Neuronal stem cell (in vitro differentiated cells): ENCODE measurements around the gene TNFRSF12A. TPM values are rescaled to one million over a fixed set of nuclear protein-coding genes. Genes with fewer than 3 reads are reported as not detected.
A peak's percentile ranks its signal among the peaks of the same experiment; 100 is the strongest.
"Not testable (repeated sequence)": the region's sequence is repeated elsewhere in the genome, so short reads cannot be mapped to it uniquely, and the experiment has no call there.

Experiments used
- DNase-seq: peaks from one replicate; pipeline ENCODE4 v3.0.0-alpha.2; 2013; ENCODE audit warnings: low spot score
- H2AFZ ChIP-seq: one replicate; pipeline ENCODE4 v1.6.1; 2013; ENCODE audit warnings: mild to moderate bottlenecking, low read length, inconsistent platforms
- H2AK5ac ChIP-seq: 2 replicates; pipeline ENCODE4 v1.6.1; 2013; ENCODE audit warnings: low read depth, mild to moderate bottlenecking, inconsistent platforms, low read length, moderate library complexity, mixed read lengths
- H2BK120ac ChIP-seq: 2 replicates; pipeline ENCODE4 v1.6.1; 2013; ENCODE audit warnings: low read depth, mild to moderate bottlenecking, inconsistent platforms, low read length, moderate library complexity, mixed read lengths
- H2BK12ac ChIP-seq: one replicate; pipeline ENCODE4 v1.6.1; 2013; ENCODE audit warnings: low read length, inconsistent platforms
- H2BK15ac ChIP-seq: 2 replicates; pipeline ENCODE4 v1.6.1; 2013; ENCODE audit warnings: mild to moderate bottlenecking, low read length, inconsistent platforms, mixed read lengths
- H2BK5ac ChIP-seq: one replicate; pipeline ENCODE4 v1.6.1; 2013; ENCODE audit warnings: inconsistent platforms, mild to moderate bottlenecking, low read length, moderate library complexity
- H3K14ac ChIP-seq: one replicate; pipeline ENCODE4 v1.6.1; 2013; ENCODE audit warnings: low read length, inconsistent platforms
- H3K18ac ChIP-seq: 2 replicates; pipeline ENCODE4 v1.6.1; 2013; ENCODE audit warnings: low read length, inconsistent platforms
- H3K23ac ChIP-seq: 2 replicates; pipeline ENCODE4 v1.6.1; 2013; ENCODE audit warnings: low read depth, mild to moderate bottlenecking, mixed read lengths, low read length, inconsistent platforms; ENCODE audit not compliant: poor library complexity
- H3K27ac ChIP-seq: replicated peaks from 3 replicates; pipeline ENCODE4 v1.5.1; 2013; ENCODE audit warnings: low read length, inconsistent platforms
- H3K27me3 ChIP-seq, 3 experiments: 2 replicates each; pipeline ENCODE4 v1.6.1; 2013; ENCODE audit warnings: low read length in 3 of 3, mild to moderate bottlenecking in 2 of 3, inconsistent platforms in 1 of 3, low read depth in 1 of 3, mixed read lengths in 1 of 3, moderate library complexity in 1 of 3; ENCODE audit not compliant: control insufficient read depth in 3 of 3, insufficient read depth in 3 of 3
- H3K36me3 ChIP-seq, 2 donors: replicated peaks in 1 of 2; 2 replicates each; pipeline ENCODE4 v1.6.1; 2013; ENCODE audit warnings: low read length in 2 of 2; ENCODE audit not compliant: control insufficient read depth in 2 of 2, insufficient read depth in 2 of 2
- H3K4ac ChIP-seq: 2 replicates; pipeline ENCODE4 v1.6.1; 2013; ENCODE audit warnings: inconsistent platforms, mild to moderate bottlenecking, low read length, moderate library complexity
- H3K4me1 ChIP-seq, 2 donors: 1 replicate in 1 of 2; 2 replicates in 1 of 2; pipeline ENCODE4 v1.6.1; 2013; ENCODE audit warnings: low read length in 2 of 2, low read depth in 1 of 2; ENCODE audit not compliant: control insufficient read depth in 2 of 2, insufficient read depth in 1 of 2
- H3K4me2 ChIP-seq: one replicate; pipeline ENCODE4 v1.6.1; 2013; ENCODE audit warnings: mild to moderate bottlenecking, low read length, inconsistent platforms; ENCODE audit not compliant: insufficient read depth, poor library complexity, severe bottlenecking
- H3K4me3 ChIP-seq, 2 donors: 2 replicates each; pipeline ENCODE4 v1.5.1; 2013; ENCODE audit warnings: low read length in 2 of 2, mild to moderate bottlenecking in 2 of 2, inconsistent platforms in 1 of 2, moderate library complexity in 1 of 2
- H3K79me1 ChIP-seq: one replicate; pipeline ENCODE4 v1.6.1; 2013; ENCODE audit warnings: low read depth, mild to moderate bottlenecking, inconsistent platforms, low read length, moderate library complexity
- H3K9ac ChIP-seq: one replicate; pipeline ENCODE4 v1.6.1; 2013; ENCODE audit warnings: mild to moderate bottlenecking, low read depth, low read length, inconsistent platforms; ENCODE audit not compliant: poor library complexity
- H3K9me3 ChIP-seq, 2 donors: replicated peaks in 1 of 2; 2 replicates each; pipeline versions ENCODE3 to v1.6.1; 2013; ENCODE audit warnings: low read length in 2 of 2, mild to moderate bottlenecking in 2 of 2, inconsistent platforms in 1 of 2, low read depth in 1 of 2, mixed read lengths in 1 of 2, moderate library complexity in 1 of 2; ENCODE audit not compliant: control insufficient read depth in 2 of 2, insufficient read depth in 1 of 2
- H4K8ac ChIP-seq: one replicate; pipeline ENCODE4 v1.6.1; 2013; ENCODE audit warnings: low read depth, mild to moderate bottlenecking, inconsistent platforms, low read length, moderate library complexity
- H4K91ac ChIP-seq: one replicate; pipeline ENCODE4 v1.6.1; 2013; ENCODE audit warnings: low read length, low read depth, mild to moderate bottlenecking, inconsistent platforms; ENCODE audit not compliant: poor library complexity
- WGBS, 2 donors: extraction: QIAGEN DNeasy Blood & Tissue Kit; methylation state at CpG; one replicate each; pipeline ENCODE4 v1.1.7; 2013; ENCODE audit warnings: missing lambda C conversion rate in 2 of 2, mixed read lengths in 1 of 2; ENCODE audit not compliant: insufficient read length in 2 of 2, insufficient replicate concordance in 1 of 2; ENCODE audit errors: extremely low coverage in 2 of 2; 5-methylcytosine and 5-hydroxymethylcytosine counted together
- small RNA-seq: library from polyadenylated mRNA; stranded (forward); fragments of <200 nt; extraction: miRNeasy Mini kit (QIAGEN cat#:217004); gene quantifications from one replicate; pipeline ENCODE3, GENCODE V24; 2013; ENCODE audit not compliant: insufficient read depth

The TNFRSF12A gene

GRCh38 chr16:3069146-3069545, 49.0 kb downstream of the TNFRSF12A start:
- WGBS, 2 donors, result no CpG with 5 or more reads among the region's 11 CpGs
- H4K91ac ChIP-seq, result not testable (repeated sequence)

GRCh38 chr16:3070608-3071111, 50.5 kb downstream of the TNFRSF12A start:
- Histone ChIP-seq H2BK5ac (no peak overlapping the region), H3K18ac (no peak overlapping the region), H3K23ac (no peak overlapping the region), H3K27ac (no peak overlapping the region), H3K4ac (no peak overlapping the region), H3K4me1 (peaks cover 0 to 2% of the 10 kb centered on the region in 2 donors), H3K4me3 (no peak overlapping the region), H3K27me3 (peaks cover 0 to 39% (median 0%) of the 10 kb centered on the region in 3 experiments), H2BK120ac (no peak overlapping the region), H4K8ac (no peak overlapping the region), H2AK5ac (no peak overlapping the region), H3K36me3 (no peaks in the 10 kb centered on the region), H3K9me3 (no peaks in the 10 kb centered on the region), H3K9ac (no peak overlapping the region), H2AFZ (no peak overlapping the region), H4K91ac (no peak overlapping the region), H2BK12ac (no peak overlapping the region), H2BK15ac (no peak overlapping the region), H3K79me1 (no peaks in the 10 kb centered on the region), H3K14ac (no peak overlapping the region), H3K4me2 (no peak overlapping the region)
- DNase-seq, result no peak
- no CpG with 5 or more reads among the region's 9 CpGs for WGBS, 2 donors

More at GRCh38 chr16:3069146-3069545, 49.0 kb downstream of the TNFRSF12A start:
- H2AFZ ChIP-seq, H3K9ac ChIP-seq, H2BK15ac ChIP-seq, H3K9me3 ChIP-seq, H3K14ac ChIP-seq, H2AK5ac ChIP-seq, H2BK12ac ChIP-seq, H3K27ac ChIP-seq, H3K18ac ChIP-seq, H2BK5ac ChIP-seq, H3K23ac ChIP-seq, H4K8ac ChIP-seq, H3K4me2 ChIP-seq, H3K79me1 ChIP-seq, H3K4me1 ChIP-seq, H3K4me3 ChIP-seq, H3K36me3 ChIP-seq, DNase-seq, H2BK120ac ChIP-seq, H3K4ac ChIP-seq: not testable (repeated sequence)
- H3K27me3 ChIP-seq, result peaks cover 0 to 34% (median 0%) of the 10 kb centered on the region in 3 experiments

DNA sequence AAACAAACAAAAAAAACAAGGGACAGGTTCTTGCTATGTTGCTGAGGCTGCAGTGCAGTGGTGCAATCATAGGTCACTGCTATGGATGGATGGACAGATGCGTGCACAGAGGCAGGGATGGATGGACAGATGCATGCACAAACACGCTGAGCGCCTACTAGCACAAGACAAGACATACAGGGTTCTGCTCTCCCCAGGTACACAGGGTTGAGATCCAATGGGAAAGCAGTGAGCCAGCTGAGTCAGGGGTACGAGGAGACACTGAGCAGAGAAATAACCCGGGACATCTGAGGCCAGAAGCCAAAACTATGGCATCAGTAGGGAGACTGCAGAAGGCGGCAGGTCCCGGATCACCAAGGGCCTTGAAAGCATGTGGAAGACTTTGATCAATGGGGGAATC, 51.5 kb downstream of the TNFRSF12A start:
- no peak overlapping the region for H3K9ac ChIP-seq
- H4K91ac ChIP-seq, result no peak overlapping the region
- H2BK15ac ChIP-seq, result no peak overlapping the region
- no peaks in the 10 kb centered on the region for H3K9me3 ChIP-seq
- H2BK120ac ChIP-seq, result no peak overlapping the region
- peak overlapping the region in 1 of 2 donors; percentile 22 for H3K4me3 ChIP-seq
- no peak for DNase-seq
- no peak overlapping the region for H3K4me2 ChIP-seq
- H3K23ac ChIP-seq, result no peak overlapping the region
- no peak overlapping the region for H4K8ac ChIP-seq
- no peak overlapping the region for H3K27ac ChIP-seq
- H2BK5ac ChIP-seq, result no peak overlapping the region
- no peak overlapping the region for H2AK5ac ChIP-seq
- peaks cover 0 to 2% of the 10 kb centered on the region in 2 donors for H3K4me1 ChIP-seq
- no peaks in the 10 kb centered on the region for H3K36me3 ChIP-seq
- WGBS, 2 donors, result no CpG with 5 or more reads among the region's 7 CpGs
- H3K79me1 ChIP-seq, result no peaks in the 10 kb centered on the region
- H2BK12ac ChIP-seq, result no peak overlapping the region
- H3K14ac ChIP-seq, result no peak overlapping the region
- H3K27me3 ChIP-seq, result peaks cover 0 to 37% (median 0%) of the 10 kb centered on the region in 3 experiments
- H3K4ac ChIP-seq, result no peak overlapping the region
- H3K18ac ChIP-seq, result no peak overlapping the region
- H2AFZ ChIP-seq, result no peak overlapping the region

Small RNA genes within 50 kb of the gene (small RNA-seq; reads per million reads assigned to genes)
- gene LINC00514, result not detected
